GM12878 (cell line): ENCODE measurements around the gene PTPRQ. TPM values are rescaled to one million over a fixed set of nuclear protein-coding genes. Genes with fewer than 3 reads are reported as not detected.
A peak's percentile ranks its signal among the peaks of the same experiment; 100 is the strongest.

ENCODE experiments used
- ATAC-seq: fragments of 200-7000 bp; cut with Tn5 transposase; 3 replicates; pipeline ENCODE4 v1.9.1; 2020; ENCODE audit warnings: mild to moderate bottlenecking, moderate library complexity
- BruUV-seq: library from RNA; stranded (reverse); fragments of 400-500 nt; replicated peaks from 2 replicates; lab custom pipeline; 2021; lab: Mats Ljungman, UMichigan
- CTCF ChIA-PET: fragments of 300-600 bp; sonication (Branson Sonifier 250); formaldehyde crosslinking; extraction: SDS; loops from one replicate; lab custom pipeline; 2021; ENCODE audit warnings: inconsistent platforms; lab: Yijun Ruan, JAX
- POLR2A ChIA-PET: fragments of 350-600 bp; formaldehyde crosslinking; extraction: SDS; loops from one replicate; lab custom pipeline; 2021; ENCODE audit warnings: inconsistent platforms; lab: Charles Lee
- RAD21 ChIA-PET: fragments of 300-600 bp; sonication (Branson Sonifier 250); formaldehyde crosslinking; loops from one replicate; lab custom pipeline; 2023; ENCODE audit warnings: antibody characterized with exemption; ENCODE audit not compliant: unreplicated experiment; lab: Charles Lee
- SMC1A ChIA-PET: fragments of 300-600 bp; sonication (Branson Sonifier 250); formaldehyde crosslinking; loops from one replicate; lab custom pipeline; 2023; ENCODE audit not compliant: unreplicated experiment, uncharacterized antibody; lab: Charles Lee
- DNase-seq: peaks from one replicate; pipeline ENCODE4 v3.0.0-alpha.2; 2011; ENCODE audit warnings: low read depth, low spot score
- FAIRE-seq: peaks from 3 replicates; lab custom pipeline; 2011; peaks lifted over from hg19 to GRCh38; lab: Jason Lieb, UNC
- H2AFZ ChIP-seq: 2 replicates; pipeline ENCODE4 v1.6.0; 2011; ENCODE audit warnings: low read depth, low read length, control low read depth; ENCODE audit not compliant: control insufficient read depth
- H3K27ac ChIP-seq: 2 replicates; pipeline ENCODE4 v1.5.1; 2011; ENCODE audit warnings: control low read depth; ENCODE audit not compliant: control insufficient read depth, insufficient read depth
- H3K27me3 ChIP-seq, 2 experiments: replicated peaks in 1 of 2; 2 replicates each; pipeline versions ENCODE4 v1.6.0 to v1.6.1; 2011; ENCODE audit warnings: low read length in 1 of 2; ENCODE audit not compliant: control insufficient read depth in 2 of 2, insufficient read depth in 2 of 2
- H3K36me3 ChIP-seq, 2 experiments: 2 replicates each; pipeline ENCODE4 v1.5.1; 2011; ENCODE audit warnings: low read length in 1 of 2; ENCODE audit not compliant: control insufficient read depth in 2 of 2, insufficient read depth in 2 of 2
- H3K4me1 ChIP-seq: 2 replicates; pipeline ENCODE4 v1.6.1; 2011; ENCODE audit warnings: mild to moderate bottlenecking, low read length, moderate library complexity, mixed read lengths; ENCODE audit not compliant: control insufficient read depth, insufficient read depth
- H3K4me2 ChIP-seq: 2 replicates; pipeline ENCODE4 v1.6.0; 2011; ENCODE audit warnings: control low read depth; ENCODE audit not compliant: control insufficient read depth, insufficient read depth
- H3K4me3 ChIP-seq: fragments of 200-600 bp; sonication (generic); 2 replicates; pipeline ENCODE4 v1.5.1; 2016
- H3K79me2 ChIP-seq: 2 replicates; pipeline ENCODE4 v1.6.0; 2011; ENCODE audit warnings: low read length; ENCODE audit not compliant: control insufficient read depth, insufficient read depth
- H3K9ac ChIP-seq: 2 replicates; pipeline ENCODE4 v1.8.0; 2011; ENCODE audit warnings: low read length, control low read depth, mixed read lengths; ENCODE audit not compliant: control insufficient read depth, insufficient read depth
- H3K9me3 ChIP-seq: replicated peaks from 3 replicates; pipeline ENCODE4 v1.5.1; 2011; ENCODE audit warnings: mild to moderate bottlenecking, low read length; ENCODE audit not compliant: control insufficient read depth, insufficient read depth
- H4K20me1 ChIP-seq: 2 replicates; pipeline ENCODE4 v1.6.0; 2011; ENCODE audit not compliant: control insufficient read depth, insufficient read depth
- BCLAF1 ChIP-seq: fragments of 450-650 bp; IDR thresholded peaks from 2 replicates; pipeline ENCODE4 v1.6.1; 2017; ENCODE audit warnings: antibody characterized with exemption, mild to moderate bottlenecking, moderate library complexity
- CBX5 ChIP-seq: sonication (generic); IDR thresholded peaks from 2 replicates; pipeline ENCODE4 v1.6.1; 2016; ENCODE audit warnings: low read depth, moderate library complexity, mild to moderate bottlenecking, inconsistent platforms
- CEBPB ChIP-seq, 2 experiments: fragments of 150-350 bp in 1 of 2; IDR thresholded peaks; 2 replicates each; pipeline ENCODE4 v1.6.1; 2012 to 2014; ENCODE audit warnings: low read depth in 2 of 2, low read length in 2 of 2, borderline replicate concordance in 1 of 2, inconsistent platforms in 1 of 2
- DPF2 ChIP-seq: fragments of 450-650 bp; IDR thresholded peaks from 2 replicates; pipeline ENCODE4 v1.6.1; 2017; ENCODE audit warnings: mild to moderate bottlenecking
- IKZF1 ChIP-seq: fragments of 450-650 bp; conservative IDR thresholded peaks from 2 replicates; pipeline ENCODE4 v1.6.1; 2017; ENCODE audit warnings: antibody characterized with exemption, mild to moderate bottlenecking
- IKZF2 ChIP-seq, 2 experiments: fragments of 450-650 bp; IDR thresholded peaks; 2 replicates each; pipeline ENCODE4 v1.6.1; 2017; ENCODE audit warnings: mild to moderate bottlenecking in 2 of 2, moderate library complexity in 2 of 2
- IRF4 ChIP-seq: IDR thresholded peaks from 2 replicates; pipeline ENCODE4 v1.6.1; 2011; ENCODE audit warnings: low read depth, low read length
- NBN ChIP-seq: fragments of 450-650 bp; IDR thresholded peaks from 2 replicates; pipeline ENCODE4 v1.6.1; 2016
- RBBP5 ChIP-seq: fragments of 200-600 bp; sonication (generic); conservative IDR thresholded peaks from 2 replicates; pipeline ENCODE4 v1.6.1; 2016
- SUZ12 ChIP-seq: fragments of 200-600 bp; sonication (generic); IDR thresholded peaks from one replicate; pipeline ENCODE4 v1.6.1; 2018; ENCODE audit warnings: antibody characterized with exemption, mild to moderate bottlenecking; ENCODE audit not compliant: unreplicated experiment
- TCF3 ChIP-seq: IDR thresholded peaks from 2 replicates; pipeline ENCODE4 v1.6.1; 2012; ENCODE audit warnings: low read depth, mild to moderate bottlenecking, low read length, borderline replicate concordance; ENCODE audit not compliant: insufficient read depth
- WRNIP1 ChIP-seq: IDR thresholded peaks from 2 replicates; pipeline ENCODE4 v1.6.1; 2011; ENCODE audit warnings: low read depth, low read length, improper control_type of control experiment, borderline replicate concordance
- ZBTB40 ChIP-seq: fragments of 450-650 bp; IDR thresholded peaks from 2 replicates; pipeline ENCODE4 v1.6.1; 2016; ENCODE audit warnings: mild to moderate bottlenecking, moderate library complexity, borderline replicate concordance
- ZSCAN29 ChIP-seq: fragments of 450-650 bp; IDR thresholded peaks from 2 replicates; pipeline ENCODE4 v1.6.1; 2017; ENCODE audit warnings: mild to moderate bottlenecking, moderate library complexity
- WGBS: methylation state at CpG from one replicate; pipeline ENCODE4 v1.1.6; 2016; ENCODE audit warnings: low lambda C conversion rate; ENCODE audit not compliant: insufficient replicate concordance, insufficient coverage; ENCODE audit errors: missing lambda C conversion rate; 5-methylcytosine and 5-hydroxymethylcytosine counted together
- in situ Hi-C: fragments of 300-500 bp; cut with MboI; formaldehyde crosslinking; loops from 9 replicates; pipeline ENCODE4 v1.14.3; 2018; ENCODE audit warnings: mixed read lengths
- intact Hi-C: fragments of 100-400 bp; cut with micrococcal nuclease; formaldehyde crosslinking; loops from one replicate; pipeline ENCODE4 v1.14.2; 2022; ENCODE audit not compliant: unreplicated experiment
- polyA plus RNA-seq, 11 experiments: library from polyadenylated mRNA; depleted of rRNA in 4 of 11; unstranded in 6 of 11; stranded (reverse) in 5 of 11; fragments of >200 nt; fragmentation: Nextera tagmentation in 4 of 11; fragmentation: Illumina TruSeq in 1 of 11; extraction: Ambion mirVana in 4 of 11; extraction: Trizol in 1 of 11; gene quantifications; 1 replicate in 1 of 11; 2 replicates in 10 of 11; pipeline versions ENCODE4 v1.2.1 to v1.2.3, GENCODE V29; 2011 to 2016; ENCODE audit warnings: inconsistent platforms in 2 of 11, missing spikeins in 2 of 11, low read depth in 1 of 11
- total RNA-seq, 4 experiments: library from RNA; depleted of rRNA in 3 of 4; stranded (reverse); fragments of >200 nt in 3 of 4; fragmentation: Illumina TruSeq in 1 of 4; extraction: Trizol in 1 of 4; gene quantifications; 2 replicates each; pipeline versions ENCODE4 v1.2.1 to v1.2.3, GENCODE V29; 2013 to 2021

Gene PTPRQ
- total and polyA plus RNA-seq, 10 of the 15 experiments (the other 5 are each of a cell fraction or from before 2014, with no cell fraction given), result 0.01 TPM; not detected in 9

GRCh38 chr12:80701388-80701787, 257.4 kb downstream of the PTPRQ start (continued):
- TF ChIP-seq ZBTB40, result no peak
- no peak for TF ChIP-seq RBBP5

GRCh38 chr12:80702889-80703805, 259.1 kb downstream of the PTPRQ start:
- DNase-seq, result peak; percentile 23
- ChIA-PET POLR2A (interaction anchor here (0.6 kb wide), 1 partner anchor 208 kb away, joined by 3 read pairs; no protein-coding TSS in a partner anchor), SMC1A (interaction anchor here (0.7 to 1.5 kb wide), 6 partner anchors 9 to 425 kb away, joined by 3 to 4 read pairs (median 3); no protein-coding TSS in a partner anchor), RAD21 (interaction anchor here (1.0 to 1.2 kb wide), 2 partner anchors 54 to 75 kb away, joined by 4 read pairs; no protein-coding TSS in a partner anchor), CTCF (interaction anchor here (1.0 to 1.4 kb wide), 2 partner anchors 9 to 75 kb away, joined by 3 read pairs; no protein-coding TSS in a partner anchor)
- no peaks in the 10 kb centered on the region for H3K36me3 ChIP-seq
- intact Hi-C loops, result loop anchor here (5.0 kb wide), 1 partner anchor 291 kb away; no protein-coding TSS in a partner anchor
- H3K9me3 ChIP-seq, result no peaks in the 10 kb centered on the region
- H3K27ac ChIP-seq, result no peak overlapping the region
- peak overlapping the region; percentile 59 for H3K4me3 ChIP-seq
- ATAC-seq, result peak; percentile 89
- 9% methylated on average over 12 of the region's 12 CpGs for WGBS
- peaks cover 2 to 5% of the 10 kb centered on the region in 2 experiments; a peak in 2 of 4 replicates for H3K27me3 ChIP-seq
- H3K4me2 ChIP-seq, result peak overlapping the region; percentile 23
- no peak overlapping the region for H3K9ac ChIP-seq
- H3K4me1 ChIP-seq, result peaks cover 9% of the 10 kb centered on the region; the same call in 1 of the 2 replicates
- no peaks in the 10 kb centered on the region for H3K79me2 ChIP-seq
- peak overlapping the region; percentile 59 for H2AFZ ChIP-seq
- BruUV-seq, result no TSS peak
- FAIRE-seq, result peak; percentile 77
- H4K20me1 ChIP-seq, result no peaks in the 10 kb centered on the region
- in situ Hi-C loops, result no loop called here
- no peak for TF ChIP-seq SUZ12
- no peak for TF ChIP-seq CEBPB (IDR thresholded peaks at IDR 0.05; ENCODE audit: borderline replicate concordance in 1 of 2, low read depth in 2 of 2, low read length in 2 of 2)
- no peak for TF ChIP-seq TCF3
- TF ChIP-seq IRF4, result peak; percentile 59; the same call in 1 of the 2 replicates
- peak; percentile 84; the same call in 1 of the 2 replicates for TF ChIP-seq CBX5
- TF ChIP-seq DPF2, result 0 out of 2 replicates have a peak, but pooled peaks have one; percentile 34
- TF ChIP-seq BCLAF1, result no peak
- peak; percentile 28 for TF ChIP-seq IKZF1
- TF ChIP-seq ZSCAN29, result 0 out of 2 replicates have a peak, but pooled peaks have one; percentile 13
- TF ChIP-seq NBN, result no peak
- peak; percentile 77 to 78 for TF ChIP-seq IKZF2 (IDR thresholded peaks at IDR 0.05)
- TF ChIP-seq WRNIP1, result no peak
